Glomerular endothelial cell (primary cell): ENCODE measurements around the gene HERC5. TPM values are rescaled to one million over a fixed set of nuclear protein-coding genes. Genes with fewer than 3 reads are reported as not detected.
"Not testable (repeated sequence)": the region's sequence is repeated elsewhere in the genome, so short reads cannot be mapped to it uniquely, and the experiment has no call there.

Experiments used
- DNase-seq: peaks from one replicate; pipeline ENCODE4 v3.0.0-alpha.2; 2011; ENCODE audit warnings: low read depth, low spot score; ENCODE audit errors: extremely low read depth
- total RNA-seq: library from RNA; depleted of rRNA; stranded (reverse); fragments of >200 nt; gene quantifications from 2 replicates; pipeline ENCODE4 v1.2.3, GENCODE V29; 2015

The HERC5 gene
- total RNA-seq = 1.7 and 5.0 TPM in 2 replicates

DNA sequence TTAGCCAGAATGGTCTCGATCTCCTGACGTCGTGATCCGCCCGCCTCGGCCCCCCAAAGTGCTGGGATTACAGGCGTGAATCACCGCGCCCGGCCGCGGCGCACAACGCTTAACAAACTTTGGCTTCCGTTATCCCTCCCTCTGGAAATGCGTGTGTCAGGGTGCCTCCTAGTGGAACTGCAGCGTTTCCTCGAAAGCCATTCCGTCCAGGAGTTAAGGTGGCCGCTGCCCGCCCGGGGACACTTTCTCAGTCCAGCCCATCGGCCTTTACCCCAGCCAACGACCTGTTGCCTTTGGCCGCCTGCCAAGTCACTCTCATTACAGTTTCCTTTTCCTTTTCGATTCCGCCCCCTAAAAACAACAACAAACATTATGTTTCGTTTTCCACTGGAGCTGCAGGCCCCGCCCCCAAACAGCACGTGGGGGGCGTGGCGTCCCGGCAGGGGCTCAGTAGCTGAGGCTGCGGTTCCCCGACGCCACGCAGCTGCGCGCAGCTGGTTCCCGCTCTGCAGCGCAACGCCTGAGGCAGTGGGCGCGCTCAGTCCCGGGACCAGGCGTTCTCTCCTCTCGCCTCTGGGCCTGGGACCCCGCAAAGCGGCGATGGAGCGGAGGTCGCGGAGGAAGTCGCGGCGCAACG is at the start of gene HERC5:
TSS of gene HERC5 (plus strand) at position 450 of the 637 bp plus-strand sequence. CDS start at position 601, 151 bp downstream.
- peak; percentile 88 for DNase-seq

DNA sequence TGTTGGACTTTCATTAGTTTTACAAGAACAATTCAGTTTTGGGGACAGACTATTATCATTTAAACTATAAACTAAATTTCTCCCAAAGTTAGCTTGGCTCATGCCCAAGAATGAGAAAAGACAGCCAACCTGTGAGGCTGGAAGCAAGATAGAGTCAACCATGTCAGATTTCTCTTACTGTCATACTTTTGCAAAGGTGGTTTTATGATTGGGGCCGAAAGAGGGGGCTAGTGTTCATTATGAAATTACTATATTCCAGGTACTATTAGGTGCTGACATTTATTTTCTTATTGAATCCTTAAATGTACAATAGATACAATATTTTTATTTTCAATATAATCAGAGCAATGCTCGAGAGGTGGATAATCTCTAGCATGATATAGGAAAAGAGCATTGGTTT is 47.7 kb upstream of the HERC5 start:
- no peak for DNase-seq

DNA sequence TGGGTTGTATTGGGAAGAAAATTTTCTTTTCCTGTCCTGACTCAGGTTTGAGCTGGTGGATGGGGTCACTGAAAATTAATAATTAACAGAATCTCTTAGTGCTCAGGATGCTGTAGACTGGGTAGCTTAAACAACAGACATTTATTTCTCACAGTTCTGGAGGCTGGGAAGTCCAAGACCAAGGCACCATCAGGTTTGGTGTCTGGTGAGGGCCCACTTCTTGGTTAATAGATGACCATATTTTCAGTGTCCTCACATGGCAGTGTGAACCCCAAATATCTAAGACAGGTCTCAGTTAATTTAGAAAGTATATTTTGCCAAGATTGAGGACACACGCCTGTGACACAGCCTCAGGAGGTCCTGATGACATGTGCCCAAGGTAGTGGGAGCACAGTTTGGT is 47.1 kb upstream of the HERC5 start:
- DNase-seq = no peak

DNA sequence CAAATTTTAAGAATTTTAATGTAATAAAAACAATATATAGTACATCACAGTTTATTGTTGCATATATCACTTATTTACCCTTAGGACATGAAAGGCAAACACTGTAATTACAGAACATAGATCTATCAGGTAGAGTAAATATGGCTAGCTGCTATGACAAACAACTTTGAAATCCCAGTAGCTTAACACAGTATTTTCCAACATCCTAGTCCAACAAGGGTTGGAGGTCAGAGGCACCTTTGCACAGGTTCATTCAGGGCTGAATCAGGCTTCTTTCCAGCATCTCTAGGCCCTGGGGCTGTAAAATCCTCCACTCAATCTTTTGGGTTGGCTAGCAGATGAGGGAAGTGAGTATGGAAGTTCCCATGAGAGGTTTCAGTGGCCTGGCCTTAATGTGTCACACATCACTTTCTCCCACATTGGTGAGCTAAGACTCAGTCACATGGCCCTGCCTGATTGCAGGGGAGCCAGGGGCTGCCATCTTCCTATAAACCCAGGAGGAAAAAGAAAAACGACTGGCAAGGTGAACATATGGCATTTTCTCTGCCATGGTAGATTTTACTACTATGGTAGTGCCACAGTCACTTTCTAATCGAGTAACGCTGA is 45.3 kb upstream of the HERC5 start:
- DNase-seq = no peak

DNA sequence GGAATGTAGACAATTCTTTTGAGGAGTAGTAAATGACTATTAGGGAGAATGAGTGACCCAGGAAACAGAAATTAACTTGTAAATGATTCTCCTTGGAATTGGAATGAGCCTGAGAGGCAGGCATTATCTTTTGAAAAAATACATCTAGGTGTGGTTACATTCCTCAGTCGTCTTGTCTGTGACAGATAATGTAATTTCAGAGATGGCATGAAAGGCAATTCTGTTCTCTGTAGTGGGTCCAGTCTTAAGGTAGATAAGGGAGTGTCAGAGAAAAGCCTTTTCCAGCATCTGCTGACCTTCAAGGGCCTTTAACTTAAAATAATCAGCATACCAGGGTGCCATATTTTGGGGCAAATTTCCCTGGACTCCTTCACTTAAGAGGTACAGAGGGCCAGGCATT is 43.1 kb upstream of the HERC5 start:
- DNase-seq = no peak

DNA sequence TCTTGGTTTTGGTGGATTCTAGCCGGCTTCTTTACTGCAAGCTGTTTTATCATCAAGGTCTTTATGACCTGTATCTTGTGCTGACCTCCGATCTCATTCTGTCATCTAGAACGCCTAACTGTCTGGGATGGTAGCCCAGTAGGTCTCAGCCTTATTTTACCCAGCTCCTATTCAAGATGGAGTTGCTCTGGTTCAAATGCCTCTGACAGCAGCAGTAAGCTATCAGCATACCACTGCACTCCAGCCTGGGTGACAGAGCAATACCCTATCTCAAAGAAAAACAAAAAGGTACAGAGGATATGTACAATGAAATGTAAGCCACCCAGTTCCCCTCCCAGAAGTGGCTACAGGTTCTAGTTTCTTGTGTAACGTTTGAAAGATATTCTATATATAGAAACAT is 42.2 kb upstream of the HERC5 start:
- DNase-seq = no peak

DNA sequence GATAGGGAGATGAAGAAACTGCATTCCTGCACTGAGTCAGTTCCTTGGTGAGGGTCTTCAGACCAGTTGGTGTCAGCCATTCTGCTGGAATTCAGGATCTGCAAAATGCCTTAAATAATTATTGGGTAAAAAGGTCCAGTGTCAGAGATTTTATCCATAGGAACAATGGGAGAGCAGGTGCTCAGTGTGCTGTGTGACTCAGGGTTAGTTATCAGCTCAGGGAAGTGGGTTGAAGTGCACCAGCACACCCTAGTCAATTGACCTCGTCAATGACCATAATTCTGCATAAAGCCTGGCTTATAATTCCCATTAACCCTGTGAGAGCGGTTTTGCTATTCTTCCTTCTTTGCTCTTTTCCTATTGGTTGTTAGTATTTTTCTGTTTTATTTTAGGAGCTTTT is 40.9 kb upstream of the HERC5 start:
- DNase-seq = no peak

DNA sequence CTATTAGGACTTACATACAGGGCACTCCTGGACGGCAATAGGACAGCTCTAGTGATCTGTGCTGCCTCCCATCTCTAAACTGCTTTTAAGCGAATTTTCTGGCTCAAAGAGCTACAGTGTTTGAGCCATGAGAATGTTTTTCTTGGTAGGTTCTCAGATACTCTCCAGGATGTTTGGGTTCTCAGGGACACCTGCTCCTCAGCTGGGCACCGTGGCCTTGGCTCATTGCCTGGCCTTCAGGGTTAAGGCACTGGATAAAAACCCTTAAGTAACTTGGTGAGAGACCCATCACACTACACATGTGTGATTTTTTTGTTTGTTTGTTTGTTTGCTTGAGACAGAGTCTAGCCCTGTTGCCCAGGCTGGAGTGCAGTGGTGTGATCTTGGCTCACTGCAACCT is 38.5 kb upstream of the HERC5 start:
- DNase-seq = no peak

DNA sequence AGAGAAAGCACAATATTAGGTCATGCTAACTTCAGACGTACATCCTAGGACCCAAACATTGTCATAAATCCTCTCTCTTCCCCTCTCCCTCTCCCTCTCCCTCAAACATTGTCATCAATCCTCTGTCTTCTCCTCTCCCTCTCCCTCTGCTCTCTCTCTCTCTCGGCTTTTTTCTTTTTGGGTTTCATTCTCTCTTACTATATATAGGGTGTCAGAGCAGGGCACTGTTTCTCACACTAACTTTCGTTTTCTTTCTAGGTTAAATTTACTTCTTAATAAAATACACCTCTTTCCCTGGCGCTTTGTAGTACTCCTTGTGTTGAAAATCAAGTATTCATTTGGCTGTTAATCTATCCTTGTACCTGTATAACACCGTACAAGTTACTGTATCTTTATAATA is 37.0 kb upstream of the HERC5 start:
- DNase-seq = no peak

DNA sequence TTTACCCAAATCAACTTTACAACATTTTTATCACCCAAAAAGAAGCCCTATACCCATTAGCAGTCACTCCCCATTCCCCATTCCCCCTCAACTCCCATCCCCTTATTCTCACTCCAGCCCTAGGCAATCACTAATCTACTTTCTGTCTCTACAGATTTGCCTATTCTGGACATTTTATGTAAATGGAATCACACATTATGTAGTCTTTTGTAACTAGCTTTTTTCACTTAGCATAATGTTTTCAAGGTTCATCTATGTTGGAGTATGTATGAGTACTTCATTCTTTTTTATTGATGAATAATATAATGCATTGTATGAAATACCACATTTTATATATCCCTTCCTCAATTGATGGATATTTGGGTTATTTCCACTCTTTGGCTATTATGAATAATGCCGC is 36.1 kb upstream of the HERC5 start:
- no peak for DNase-seq

DNA sequence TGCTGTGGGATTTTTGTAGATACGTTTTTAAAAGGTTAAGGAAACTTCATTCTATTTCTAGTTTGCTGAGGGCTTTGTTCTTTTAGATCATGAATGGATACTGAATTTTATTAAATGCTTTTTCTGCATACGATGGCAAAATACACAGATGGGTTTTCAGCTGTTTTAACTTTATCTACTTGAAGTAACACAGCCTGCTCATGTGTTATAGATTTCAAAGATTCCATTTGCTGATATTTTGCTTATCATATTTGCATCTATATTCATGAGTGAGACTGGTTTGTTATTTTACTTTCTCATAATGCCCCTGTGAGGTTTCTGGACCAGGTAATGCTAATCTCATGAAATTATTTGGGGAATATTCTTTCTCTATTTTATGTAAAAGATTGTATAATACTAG is 34.5 kb upstream of the HERC5 start:
- DNase-seq = no peak

DNA sequence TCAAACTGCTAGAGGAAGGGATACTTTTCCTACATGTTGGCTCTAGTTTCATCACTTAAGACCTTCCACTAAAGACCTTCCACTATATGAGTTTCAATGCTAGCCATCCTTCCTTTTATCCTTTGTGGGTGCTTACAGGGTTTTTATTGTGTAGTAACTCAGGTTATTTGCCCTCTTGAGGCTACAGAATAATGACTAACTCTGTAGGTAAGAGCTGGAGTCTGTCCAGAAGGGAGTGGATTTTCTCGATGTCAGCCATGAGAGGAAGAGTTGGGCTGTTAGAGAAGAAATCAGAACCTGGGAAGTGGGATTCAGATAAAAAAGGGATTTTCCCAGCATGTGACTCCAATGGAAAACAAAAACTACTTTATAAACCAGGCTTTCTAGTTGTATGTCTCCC is 27.5 kb upstream of the HERC5 start:
- DNase-seq = no peak

DNA sequence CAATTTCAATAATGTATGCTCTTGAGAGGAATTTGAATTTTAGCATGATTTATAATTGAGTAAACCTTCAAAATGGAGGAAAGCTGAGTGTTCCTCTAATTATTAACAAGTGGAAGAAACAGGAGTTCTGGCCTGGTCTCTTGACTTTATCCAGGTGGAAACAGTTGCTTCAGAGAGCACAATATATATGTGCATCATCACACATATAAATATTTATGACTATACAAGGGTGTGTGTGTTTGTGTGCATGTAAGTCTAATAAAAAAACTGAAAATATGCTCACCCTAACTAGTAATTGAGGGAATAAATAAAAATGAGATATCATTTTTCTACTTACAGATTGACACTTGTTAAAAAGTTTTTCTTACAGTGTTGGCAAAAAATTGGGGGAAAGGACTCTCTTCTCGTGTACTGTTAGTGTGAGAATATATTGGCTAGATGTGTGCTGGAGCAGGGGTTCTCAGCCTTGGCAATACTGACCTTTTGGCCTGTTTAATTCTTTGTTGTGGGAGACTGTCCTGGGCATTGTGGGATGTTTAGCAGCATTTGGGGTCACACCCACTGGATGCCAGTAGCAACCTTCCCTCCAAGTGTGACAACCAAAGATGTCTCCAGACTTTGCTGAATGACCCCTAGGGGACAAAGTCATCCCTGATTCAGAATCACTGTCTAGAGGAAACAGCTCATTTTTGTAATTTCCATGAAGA is 20.8 kb upstream of the HERC5 start:
- no peak for DNase-seq

DNA sequence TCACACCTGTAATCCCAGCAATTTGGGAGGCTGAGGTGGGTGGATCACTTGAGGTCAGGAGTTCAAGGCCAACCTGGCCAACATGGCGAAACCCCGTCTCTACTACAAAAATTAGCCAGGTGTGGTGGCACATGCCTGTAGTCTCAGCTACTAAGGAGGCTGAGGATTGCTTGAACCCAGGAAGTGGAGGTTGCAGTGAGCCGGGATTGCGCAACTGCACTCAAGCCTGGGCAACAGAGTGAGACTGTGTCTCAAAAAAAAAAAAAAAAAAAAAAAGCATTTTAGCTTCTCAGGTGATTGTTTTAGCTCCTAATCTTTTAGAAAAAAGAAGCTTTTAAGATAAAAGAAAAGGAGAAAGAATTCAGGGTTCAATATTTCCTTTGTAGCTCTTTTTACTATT is 19.0 kb upstream of the HERC5 start:
- not testable (repeated sequence) for DNase-seq

DNA sequence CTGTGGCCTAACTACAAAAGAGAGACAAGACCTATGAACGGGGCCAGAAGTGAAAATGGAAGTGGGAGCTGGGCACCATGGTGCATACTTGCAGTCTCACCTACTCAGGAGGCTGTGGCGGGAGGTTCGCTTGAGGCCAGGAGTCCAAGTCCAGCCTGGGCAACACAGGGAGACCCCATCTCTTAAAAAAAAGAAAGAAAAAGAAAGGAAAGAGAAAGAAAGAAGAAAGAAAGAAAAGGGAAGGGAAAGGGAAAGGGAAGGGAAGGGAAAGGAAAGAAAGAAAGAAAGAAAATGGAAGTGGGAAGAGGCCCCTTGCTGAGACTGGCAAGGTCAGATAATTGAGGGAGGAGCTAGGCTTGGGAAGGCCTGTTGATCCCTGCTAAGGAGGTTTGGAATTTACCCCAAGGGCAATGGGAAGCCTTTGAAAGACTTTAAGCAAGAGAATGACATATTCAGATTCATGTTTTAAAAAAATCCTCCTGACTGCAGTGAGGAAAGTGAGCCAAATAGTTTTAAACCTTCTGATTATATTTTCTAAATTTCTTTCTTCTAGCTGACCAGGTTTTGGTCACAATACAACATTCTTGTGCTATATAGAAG is 17.7 kb upstream of the HERC5 start:
- no peak for DNase-seq

DNA sequence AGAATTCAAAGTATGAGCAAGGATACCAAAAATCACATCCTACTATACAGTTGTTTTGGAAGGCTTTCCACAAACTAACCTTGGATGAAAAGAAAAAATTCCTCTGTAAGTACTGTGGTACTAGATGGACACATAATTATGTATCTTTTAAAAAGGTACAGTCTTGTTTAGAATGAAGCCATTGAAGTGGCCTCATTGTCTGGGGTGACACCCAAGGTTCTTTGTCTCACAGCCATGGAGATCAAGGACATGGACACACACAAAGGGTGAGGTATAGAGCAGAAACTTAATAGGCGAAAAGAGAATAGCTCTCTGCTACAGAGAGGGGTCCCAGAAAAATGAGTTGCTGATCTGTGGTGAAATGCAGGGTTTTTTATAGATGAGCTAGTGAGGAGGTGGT is 16.8 kb upstream of the HERC5 start:
- DNase-seq = no peak

DNA sequence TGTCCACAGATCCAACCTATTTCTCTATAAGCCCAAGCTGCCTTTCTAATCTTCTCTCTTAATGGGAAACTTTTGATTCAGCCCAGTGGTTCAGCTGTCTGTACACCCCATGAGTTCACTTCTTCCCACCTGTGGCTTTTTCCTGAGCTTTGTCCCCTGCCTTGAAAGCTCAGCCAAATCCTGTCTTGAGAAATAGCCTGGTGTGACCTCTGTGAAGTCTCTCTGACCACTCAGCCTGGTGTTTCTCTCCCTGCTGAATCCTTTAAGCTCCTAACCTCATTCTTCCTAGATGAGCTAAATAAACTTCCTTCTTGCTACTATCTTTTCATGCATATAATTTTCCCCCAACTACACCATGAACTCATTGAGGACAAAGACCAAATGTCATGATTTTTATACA is 15.2 kb upstream of the HERC5 start:
- no peak for DNase-seq

DNA sequence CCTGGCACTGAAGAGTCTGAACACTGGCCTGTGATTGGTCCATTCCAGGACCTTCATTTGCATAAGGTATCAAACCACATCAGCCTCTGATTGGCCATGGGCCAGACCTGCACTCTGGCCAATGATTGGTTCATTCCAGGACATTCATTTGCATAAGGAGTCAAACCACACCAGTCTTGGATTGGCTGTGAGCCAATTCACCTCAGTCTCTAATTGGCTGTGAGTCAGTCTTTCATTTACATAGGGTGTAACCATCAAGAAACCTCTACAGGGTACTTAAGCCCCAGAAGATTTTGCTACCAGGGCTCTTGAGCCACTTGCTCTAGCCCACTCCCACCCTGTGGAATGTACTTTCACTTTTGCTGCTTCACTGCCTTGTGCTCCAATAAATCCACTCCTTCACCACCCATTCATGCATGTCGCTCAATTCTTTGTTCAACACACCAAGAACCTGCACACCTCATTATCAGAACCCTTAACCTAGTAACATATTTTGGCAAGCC is 14.2 kb upstream of the HERC5 start:
- no peak for DNase-seq

DNA sequence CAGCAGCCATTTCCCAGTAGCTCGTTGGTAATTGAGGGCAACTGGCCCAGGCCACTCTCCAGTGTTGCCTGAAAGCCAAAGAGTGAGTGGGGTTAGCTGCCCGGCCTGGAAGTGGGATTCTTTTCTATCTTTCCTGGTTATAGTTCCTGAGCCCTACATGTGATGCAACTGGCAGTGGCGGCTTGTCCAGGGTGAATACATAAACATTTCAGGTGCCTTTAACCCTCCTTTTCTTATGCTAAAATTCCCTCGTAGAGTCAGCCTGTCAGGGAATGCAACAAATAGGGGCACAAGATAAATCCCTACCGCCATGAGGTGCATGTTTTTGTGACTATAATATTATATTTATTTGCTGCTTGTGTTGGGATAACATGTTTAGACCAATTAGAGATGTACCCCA is 13.4 kb upstream of the HERC5 start:
- no peak for DNase-seq

DNA sequence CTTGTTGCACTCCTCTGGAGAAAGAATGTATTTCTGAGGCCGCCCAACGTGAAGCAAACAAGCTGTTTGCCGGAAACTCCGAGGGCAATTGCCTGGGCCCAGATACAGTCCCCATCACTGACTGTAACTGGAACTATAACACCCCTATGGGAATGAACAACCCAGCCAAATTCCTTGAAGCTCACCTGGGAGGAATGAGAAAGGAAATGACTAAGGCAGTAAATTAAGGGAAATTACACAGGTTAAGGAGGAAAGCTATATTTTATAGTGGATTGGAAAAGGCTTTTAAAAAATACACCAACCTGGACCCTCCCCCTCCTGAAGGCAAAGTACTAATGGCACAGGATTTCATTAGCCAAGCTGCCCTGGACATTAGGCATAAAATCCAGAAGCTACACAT is 11.7 kb upstream of the HERC5 start:
- DNase-seq = no peak

DNA sequence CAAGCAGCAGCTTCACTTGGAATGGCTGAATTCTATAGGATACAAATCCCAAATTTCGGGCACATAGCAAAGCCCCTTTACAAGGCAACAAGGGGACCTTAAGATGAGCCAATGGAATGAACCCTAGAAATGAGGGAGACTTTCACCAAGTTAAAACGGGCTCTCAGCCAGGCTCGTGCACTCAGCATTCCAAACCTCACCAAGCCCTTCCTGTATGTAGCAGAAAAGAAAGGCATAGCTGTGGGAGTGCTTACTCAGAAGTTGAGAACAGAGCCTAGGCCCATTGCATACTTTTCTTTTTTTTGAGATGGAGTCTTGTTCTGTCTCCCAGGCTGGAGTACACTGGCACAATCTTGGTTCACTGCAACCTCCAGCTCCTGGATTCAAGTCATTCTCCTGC is 10.8 kb upstream of the HERC5 start:
- no peak for DNase-seq
